Gastrocnemius medialis (tissue), 4 donors: ENCODE data around the gene ETFB.

Experiments used
- POLR2A ChIP-seq, 2 donors: fragments of 450-650 bp; IDR thresholded peaks; one replicate each; pipeline ENCODE4 v1.6.1; 2017; ENCODE audit warnings: antibody characterized with exemption in 2 of 2, mild to moderate bottlenecking in 2 of 2, moderate library complexity in 2 of 2
- TF ChIP-seq, protein P1 (sequence below), 5 experiments: fragments of 450-650 bp in 3 of 5; fragments of 200-600 bp in 2 of 5; sonication (generic) in 2 of 5; IDR thresholded peaks in 4 of 5; conservative IDR thresholded peaks in 1 of 5; 1 replicate in 4 of 5; 2 replicates in 1 of 5; pipeline ENCODE4 v1.5.1; 2016 to 2019; ENCODE audit warnings: antibody characterized with exemption in 5 of 5, mild to moderate bottlenecking in 3 of 5, moderate library complexity in 3 of 5

DNA sequence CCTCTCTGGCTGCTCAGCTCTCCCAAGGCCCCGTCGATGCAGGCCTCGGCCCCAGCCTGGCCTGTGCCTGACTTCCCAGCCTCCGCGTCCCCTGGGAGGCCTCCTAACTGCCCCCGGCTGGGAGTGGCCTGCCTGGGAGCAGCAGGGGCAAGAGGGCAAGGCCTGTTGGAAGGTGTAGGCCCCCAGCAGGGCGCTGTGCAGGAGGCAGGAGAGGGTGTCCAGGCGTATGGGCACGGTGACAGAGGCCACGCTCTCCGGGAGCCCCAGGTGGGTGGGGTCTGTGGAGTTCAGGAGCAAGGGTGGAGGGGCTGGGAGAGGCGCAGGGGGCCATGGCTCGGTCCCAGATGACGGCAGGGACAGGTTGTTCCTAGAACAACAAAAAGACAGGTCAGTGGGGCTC, 23.0 kb upstream of the ETFB start:
- no peak for TF ChIP-seq POLR2A (IDR thresholded peaks at IDR 0.05)
- TF ChIP-seq, protein P1, sequence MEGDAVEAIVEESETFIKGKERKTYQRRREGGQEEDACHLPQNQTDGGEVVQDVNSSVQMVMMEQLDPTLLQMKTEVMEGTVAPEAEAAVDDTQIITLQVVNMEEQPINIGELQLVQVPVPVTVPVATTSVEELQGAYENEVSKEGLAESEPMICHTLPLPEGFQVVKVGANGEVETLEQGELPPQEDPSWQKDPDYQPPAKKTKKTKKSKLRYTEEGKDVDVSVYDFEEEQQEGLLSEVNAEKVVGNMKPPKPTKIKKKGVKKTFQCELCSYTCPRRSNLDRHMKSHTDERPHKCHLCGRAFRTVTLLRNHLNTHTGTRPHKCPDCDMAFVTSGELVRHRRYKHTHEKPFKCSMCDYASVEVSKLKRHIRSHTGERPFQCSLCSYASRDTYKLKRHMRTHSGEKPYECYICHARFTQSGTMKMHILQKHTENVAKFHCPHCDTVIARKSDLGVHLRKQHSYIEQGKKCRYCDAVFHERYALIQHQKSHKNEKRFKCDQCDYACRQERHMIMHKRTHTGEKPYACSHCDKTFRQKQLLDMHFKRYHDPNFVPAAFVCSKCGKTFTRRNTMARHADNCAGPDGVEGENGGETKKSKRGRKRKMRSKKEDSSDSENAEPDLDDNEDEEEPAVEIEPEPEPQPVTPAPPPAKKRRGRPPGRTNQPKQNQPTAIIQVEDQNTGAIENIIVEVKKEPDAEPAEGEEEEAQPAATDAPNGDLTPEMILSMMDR (IDR thresholded peaks at IDR 0.05 in 4 of 5, conservative IDR thresholded peaks at IDR 0.05 in 1 of 5), result no peak
